HG03103 (cell line): Measurements from ENCODE around the gene NTRK2.

Experiments used
- ATAC-seq: cut with Tn5 transposase; IDR thresholded peaks from one replicate; pipeline ENCODE4 v1.9.1; 2021; ENCODE audit warnings: low read depth; ENCODE audit not compliant: unreplicated experiment

The NTRK2 gene

GRCh38 chr9:84723426-84723825 lies 53.9 kb downstream of the NTRK2 start:
- no peak for ATAC-seq

GRCh38 chr9:84731696-84732095 lies 62.2 kb downstream of the NTRK2 start:
- ATAC-seq: no peak

GRCh38 chr9:84736081-84736480 lies 66.6 kb downstream of the NTRK2 start:
- ATAC-seq: no peak

- ATAC-seq: no peak
These were observed 67.0 kb downstream of the NTRK2 start for GRCh38 chr9:84736536-84736935.

GRCh38 chr9:84738353-84738752 lies 68.8 kb downstream of the NTRK2 start:
- ATAC-seq: no peak

GRCh38 chr9:84742261-84742660 lies 72.7 kb downstream of the NTRK2 start:
- ATAC-seq: no peak

- no peak for ATAC-seq
These were observed 74.7 kb downstream of the NTRK2 start for GRCh38 chr9:84744195-84744594.

- no peak for ATAC-seq
These were observed 75.2 kb downstream of the NTRK2 start for GRCh38 chr9:84744726-84745125.

GRCh38 chr9:84748112-84748511 lies 78.6 kb downstream of the NTRK2 start:
- peak; percentile 75 for ATAC-seq

GRCh38 chr9:84750152-84750865 lies 80.8 kb downstream of the NTRK2 start:
- ATAC-seq: no peak

- ATAC-seq: no peak
These were observed 82.4 kb downstream of the NTRK2 start for GRCh38 chr9:84751921-84752320.

- no peak for ATAC-seq
These were observed 84.9 kb downstream of the NTRK2 start for GRCh38 chr9:84754461-84754860.

- no peak for ATAC-seq
These were observed 85.4 kb downstream of the NTRK2 start for GRCh38 chr9:84754881-84755280.

GRCh38 chr9:84755380-84755779 lies 85.9 kb downstream of the NTRK2 start:
- ATAC-seq: no peak

- ATAC-seq: no peak
These were observed 86.6 kb downstream of the NTRK2 start for GRCh38 chr9:84756171-84756570.

GRCh38 chr9:84756731-84757130 lies 87.2 kb downstream of the NTRK2 start:
- no peak for ATAC-seq

GRCh38 chr9:84758817-84759216 lies 89.3 kb downstream of the NTRK2 start:
- ATAC-seq: no peak

- ATAC-seq: no peak
These were observed 89.8 kb downstream of the NTRK2 start for GRCh38 chr9:84759300-84759750.

GRCh38 chr9:84759804-84760203 lies 90.3 kb downstream of the NTRK2 start:
- no peak for ATAC-seq

- no peak for ATAC-seq
These were observed 91.7 kb downstream of the NTRK2 start for GRCh38 chr9:84761137-84761808.

GRCh38 chr9:84772511-84772910 lies 103.0 kb downstream of the NTRK2 start:
- no peak for ATAC-seq

GRCh38 chr9:84773022-84773421 lies 103.5 kb downstream of the NTRK2 start:
- no peak for ATAC-seq
